ENCODE measurements around the gene IRF9. TPM values are rescaled to one million over a fixed set of nuclear protein-coding genes. Genes with fewer than 3 reads are reported as not detected.

The IRF9 gene
- total and polyA plus RNA-seq, 2 of the 13 experiments (the other 11 are each of a cell fraction or from before 2014, with no cell fraction given), result 14.9 to 49.7 TPM

- TF ChIP-seq ZNF549 (CRISPR knock-in tag; IDR thresholded peaks at IDR 0.05) (no peak), CTCF (CRISPR knock-in tag; IDR thresholded peaks at IDR 0.05) (peak; percentile 100), ZSCAN21 (CRISPR knock-in tag; IDR thresholded peaks at IDR 0.05; ENCODE audit: borderline replicate concordance) (peak; percentile 97), NFIC (IDR thresholded peaks at IDR 0.05; ENCODE audit: low read length) (no peak), RBAK (CRISPR knock-in tag; IDR thresholded peaks at IDR 0.05) (peak; percentile 79), ATF3 (CRISPR knock-in tag; IDR thresholded peaks at IDR 0.05) (peak; percentile 93), ZNF576 (CRISPR knock-in tag; IDR thresholded peaks at IDR 0.05) (peak; percentile 95), MAFG (CRISPR knock-in tag; IDR thresholded peaks at IDR 0.05) (no peak), TBL1XR1 (IDR thresholded peaks at IDR 0.05; ENCODE audit: borderline replicate concordance, low read length, partially characterized antibody) (peak; percentile 26), HOXA7 (CRISPR knock-in tag; IDR thresholded peaks at IDR 0.05) (peak; percentile 76), FOXC1 (CRISPR knock-in tag; IDR thresholded peaks at IDR 0.05; ENCODE audit: borderline replicate concordance) (peak; percentile 98), ZBTB2 (CRISPR knock-in tag; IDR thresholded peaks at IDR 0.05; ENCODE audit: low read depth) (peak; percentile 26; the same call in 1 of the 2 replicates), RARA (CRISPR knock-in tag; IDR thresholded peaks at IDR 0.05) (peak; percentile 75), JUN (CRISPR knock-in tag; IDR thresholded peaks at IDR 0.05) (peak; percentile 92; the same call in 1 of the 2 replicates), ZNF276 (CRISPR knock-in tag; IDR thresholded peaks at IDR 0.05; ENCODE audit: low read depth) (peak; percentile 96), DNMT3B (CRISPR knock-in tag; conservative IDR thresholded peaks at IDR 0.05) (no peak; the same call in 1 of the 2 replicates), ZNF672 (CRISPR knock-in tag; IDR thresholded peaks at IDR 0.05) (no peak), NFKBIZ (CRISPR knock-in tag; IDR thresholded peaks at IDR 0.05) (peak; percentile 92), ZNF720 (CRISPR knock-in tag; IDR thresholded peaks at IDR 0.05) (peak; percentile 88; the same call in 1 of the 2 replicates), CAMTA2 (CRISPR knock-in tag; IDR thresholded peaks at IDR 0.05; ENCODE audit: borderline replicate concordance) (peak; percentile 98), ZSCAN12 (CRISPR knock-in tag; IDR thresholded peaks at IDR 0.05) (no peak; the same call in 1 of the 2 replicates), THAP11 (CRISPR knock-in tag; IDR thresholded peaks at IDR 0.05) (peak; percentile 96), HDAC1 (CRISPR knock-in tag; IDR thresholded peaks at IDR 0.05) (no peak), GLI4 (CRISPR knock-in tag; IDR thresholded peaks at IDR 0.05; ENCODE audit: borderline replicate concordance) (no peak), GZF1 (CRISPR knock-in tag; IDR thresholded peaks at IDR 0.05) (no peak; the same call in 1 of the 2 replicates)
Observed at GRCh38 chr14:24215495-24216344, 54.7 kb downstream of the IRF9 start, which contains the start of gene MDP1 (continued).

Measured in HepG2 (cell line).